SK-N-DZ (cell line): Measurements from ENCODE around the gene KREMEN1.

ENCODE experiments used
- DNase-seq: peaks from one replicate; pipeline ENCODE4 v3.0.0-alpha.2; 2015; ENCODE audit warnings: low spot score

Gene KREMEN1

GRCh38 chr22:29184849-29185490 is 112.1 kb downstream of the KREMEN1 start:
- DNase-seq, result no peak

- DNase-seq, result no peak
These were observed 113.5 kb downstream of the KREMEN1 start for GRCh38 chr22:29186302-29186701.

- no peak for DNase-seq
These were observed 115.0 kb downstream of the KREMEN1 start for GRCh38 chr22:29187831-29188230.

- no peak for DNase-seq
These were observed 117.2 kb downstream of the KREMEN1 start for GRCh38 chr22:29190051-29190450.

GRCh38 chr22:29190918-29191317 is 118.1 kb downstream of the KREMEN1 start:
- peak; percentile 34 for DNase-seq

DNA sequence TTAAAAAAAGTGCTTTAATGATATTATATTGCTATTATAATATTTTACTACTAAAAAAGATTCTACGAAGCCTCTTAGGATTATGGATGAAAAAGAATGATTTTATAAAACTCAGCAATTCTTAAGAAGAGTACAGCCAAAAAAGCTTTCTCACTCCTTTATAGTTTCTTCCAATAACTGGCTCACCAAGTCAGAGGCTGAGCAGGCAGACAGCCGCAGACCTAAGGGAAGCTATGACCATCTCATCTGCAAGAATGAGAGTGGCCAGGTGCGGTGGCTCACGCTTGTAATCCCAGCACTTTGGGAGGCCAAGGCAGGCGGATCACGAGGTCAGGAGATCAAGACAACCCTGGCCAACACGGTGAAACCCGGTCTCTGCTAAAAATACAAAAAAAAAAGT is 120.2 kb downstream of the KREMEN1 start:
- DNase-seq, result no peak

DNA sequence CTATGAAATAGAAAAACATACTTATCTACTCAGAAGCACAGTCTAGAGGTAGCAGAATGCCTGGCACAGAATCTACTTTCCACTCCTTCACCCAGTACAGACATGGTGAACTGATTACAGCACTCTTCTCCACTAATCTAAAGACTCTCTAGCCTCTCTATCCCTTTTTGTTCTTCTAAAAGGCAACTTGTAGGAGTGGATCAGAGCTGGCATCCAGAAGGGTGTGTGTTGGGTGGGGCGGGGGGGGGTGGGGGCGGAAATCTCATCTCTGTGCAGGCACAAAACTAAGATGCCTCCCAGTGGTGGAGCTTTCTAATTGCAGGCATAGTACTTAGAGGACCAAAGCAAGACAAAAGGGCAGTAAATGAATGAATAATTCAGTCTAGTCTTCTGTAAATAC is 121.3 kb downstream of the KREMEN1 start:
- no peak for DNase-seq

- no peak for DNase-seq
These were observed 122.5 kb downstream of the KREMEN1 start for GRCh38 chr22:29195118-29195963.

GRCh38 chr22:29195964-29196666 is 123.3 kb downstream of the KREMEN1 start:
- DNase-seq, result no peak

DNA sequence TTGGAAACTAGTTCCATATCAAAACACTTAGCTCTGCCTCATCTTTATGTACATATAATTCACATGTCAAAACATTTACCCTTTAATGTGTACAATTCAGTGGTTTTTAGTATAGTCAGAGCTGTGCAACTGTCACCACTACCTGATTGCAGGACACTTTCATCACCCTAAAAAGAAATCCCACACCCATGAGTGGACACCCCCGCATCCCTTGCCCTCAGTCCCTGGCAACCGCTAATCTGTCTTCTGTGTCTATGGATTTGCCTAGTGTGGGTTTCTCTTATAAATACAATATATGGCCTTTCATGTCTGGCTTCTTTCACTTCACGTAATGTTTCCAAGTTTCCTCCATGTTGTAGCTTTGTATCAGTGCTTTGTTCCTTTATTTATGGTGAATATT is 124.3 kb downstream of the KREMEN1 start:
- DNase-seq, result no peak

DNA sequence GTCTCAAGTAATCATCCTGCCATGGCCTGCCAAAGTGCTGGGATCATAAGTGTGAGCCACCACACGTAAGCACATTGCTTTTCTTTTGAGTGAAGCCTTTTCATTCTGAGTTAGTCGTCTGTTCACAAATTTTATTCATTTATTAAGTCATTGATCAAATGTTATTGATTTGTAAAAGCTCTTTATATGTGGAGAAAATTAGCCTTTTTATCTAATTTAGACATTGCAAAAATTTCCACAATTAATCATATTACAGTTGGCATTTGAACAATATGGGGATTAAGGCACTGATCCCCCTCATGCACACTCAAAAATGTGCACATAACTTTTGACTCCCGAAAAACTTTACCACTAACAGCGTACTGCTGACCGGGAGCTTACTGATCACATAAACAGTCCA is 125.4 kb downstream of the KREMEN1 start:
- no peak for DNase-seq

DNA sequence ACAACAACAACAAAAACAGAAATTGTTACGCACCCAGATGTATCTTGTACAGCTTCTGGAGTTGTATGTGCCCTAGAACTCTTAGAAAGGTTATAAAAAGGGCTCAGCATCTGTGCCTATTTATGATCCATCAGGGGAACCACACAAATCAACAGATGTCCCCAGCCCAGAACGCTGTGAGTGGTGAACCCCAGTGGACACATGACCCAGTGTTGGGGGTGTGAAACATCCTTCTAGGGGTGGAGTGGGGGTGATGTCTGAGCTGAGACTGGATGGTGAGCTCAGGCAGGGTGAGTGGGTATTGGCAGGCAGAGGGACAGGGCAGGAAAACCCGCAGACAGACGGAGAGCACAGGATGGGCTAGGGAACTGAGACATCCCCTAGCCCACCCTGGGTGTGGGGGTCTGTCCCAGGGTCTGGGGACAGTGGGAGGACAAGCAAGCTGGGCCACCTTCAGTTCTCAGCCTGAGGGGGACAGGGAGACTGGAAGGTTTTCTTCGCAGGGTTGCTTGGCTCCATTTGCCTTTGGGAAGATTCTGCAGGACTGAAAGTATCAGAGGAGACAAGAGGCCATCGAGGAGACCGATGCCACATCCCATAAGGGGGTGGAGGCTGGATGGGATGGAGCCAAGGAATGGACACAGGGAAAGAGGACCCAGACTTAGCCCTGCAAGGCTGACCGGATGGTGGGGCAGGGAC is 127.0 kb downstream of the KREMEN1 start:
- no peak for DNase-seq

GRCh38 chr22:29200901-29201300 is 128.1 kb downstream of the KREMEN1 start:
- DNase-seq, result no peak

GRCh38 chr22:29201782-29202181 is 128.9 kb downstream of the KREMEN1 start:
- no peak for DNase-seq

DNA sequence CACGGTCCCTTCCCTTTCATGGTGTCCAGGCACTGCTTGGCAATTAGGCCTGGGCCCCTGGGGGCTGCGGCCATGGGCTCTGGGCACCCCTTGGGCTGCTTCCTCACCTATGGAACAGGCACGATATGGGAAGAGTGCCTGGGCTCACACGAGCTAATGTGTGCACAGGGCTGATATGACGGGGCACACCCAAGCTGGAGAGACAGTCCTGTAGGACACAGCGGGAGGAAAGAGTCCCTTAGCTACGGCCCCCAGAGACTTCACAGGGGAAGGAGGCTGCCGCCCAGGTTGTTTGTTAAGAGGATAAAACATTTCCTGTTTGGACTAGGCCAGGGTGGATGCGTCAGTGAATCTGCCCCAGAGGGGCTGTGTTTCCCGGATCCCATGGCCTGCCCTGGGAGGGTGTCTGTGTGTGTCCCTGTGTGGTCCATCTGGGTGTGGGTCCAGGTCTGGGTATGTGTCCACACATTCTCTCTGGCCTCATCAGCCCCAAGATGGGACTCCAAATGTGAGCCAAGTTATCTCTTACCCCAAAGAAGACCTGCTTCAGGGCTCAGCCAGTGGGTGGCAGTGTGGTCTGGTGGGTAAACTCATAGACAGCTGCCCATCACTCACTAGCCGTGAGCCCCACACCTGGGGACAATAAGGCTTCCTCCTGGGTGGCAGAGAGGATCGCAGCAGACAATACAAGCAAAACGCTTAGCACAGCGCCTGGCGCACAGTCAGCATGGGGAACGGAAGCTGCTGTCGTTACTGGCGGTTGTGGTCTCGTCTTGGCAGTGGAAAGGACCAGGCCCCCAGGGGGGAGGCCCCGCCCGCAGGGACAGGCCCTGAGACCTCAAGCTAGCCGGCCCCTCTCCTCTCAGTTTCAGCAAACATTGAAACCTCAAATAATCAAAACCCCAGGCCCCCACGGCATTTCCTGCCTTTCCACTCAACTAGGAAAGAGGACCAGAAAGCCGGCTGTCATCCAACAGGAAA is 129.7 kb downstream of the KREMEN1 start:
- DNase-seq, result peak; percentile 44

- no peak for DNase-seq
These were observed 130.9 kb downstream of the KREMEN1 start for GRCh38 chr22:29203488-29204454.

DNA sequence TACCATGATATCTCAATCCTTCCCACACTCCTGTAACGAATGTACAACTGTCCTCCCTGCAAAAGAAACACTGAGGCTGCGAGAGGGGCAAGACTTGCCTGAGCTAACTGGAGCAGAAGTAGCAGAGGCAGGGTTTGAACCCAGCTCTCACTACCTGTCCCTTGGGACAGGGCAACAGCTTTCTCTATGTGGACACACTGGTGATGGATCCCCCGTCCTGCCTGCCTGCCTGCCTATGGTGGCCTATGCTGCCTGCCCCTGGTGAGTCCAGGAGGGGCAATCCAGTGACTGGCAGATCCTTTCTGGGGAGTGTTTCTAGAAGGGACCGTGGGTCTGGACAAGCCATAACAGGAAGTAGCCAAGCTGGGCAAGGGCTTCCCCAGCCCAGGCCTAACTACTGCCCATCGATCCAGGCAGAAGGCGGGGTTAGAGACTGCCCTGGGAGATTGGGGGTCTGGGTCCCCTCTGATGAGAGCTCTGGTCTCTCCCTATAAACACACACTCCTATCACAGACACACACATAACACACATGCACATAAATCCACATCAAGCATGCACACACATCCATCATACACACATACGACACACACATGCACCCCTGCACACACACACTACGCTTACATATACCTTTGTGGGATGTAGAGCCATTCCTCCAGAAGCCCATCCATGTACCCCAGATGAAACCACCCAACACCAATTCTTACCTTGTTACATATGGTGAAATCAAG is 131.8 kb downstream of the KREMEN1 start:
- no peak for DNase-seq

DNA sequence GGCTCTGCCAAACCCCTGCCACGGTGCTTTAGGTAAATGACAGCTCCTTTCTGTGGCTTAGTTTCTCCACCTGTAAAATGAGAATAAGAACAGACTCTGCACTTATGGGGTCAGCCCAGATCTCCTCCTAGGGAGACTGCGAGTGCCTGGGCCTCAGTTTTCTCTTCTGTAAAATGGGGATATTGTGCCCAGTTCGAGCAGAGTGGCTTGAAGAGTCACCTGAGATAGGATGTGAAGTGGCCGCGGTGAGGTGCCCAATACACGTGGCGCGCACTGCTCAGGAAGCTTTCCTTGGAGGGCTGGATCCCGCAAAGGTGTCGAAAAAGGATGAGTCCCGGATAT is 132.4 kb downstream of the KREMEN1 start:
- DNase-seq, result no peak
